IPS-20b (cell line): ENCODE results near the gene UTF1.
A peak's percentile ranks its signal among the peaks of the same experiment; 100 is the strongest.

Experiments
- H3K27ac ChIP-seq: one replicate; pipeline ENCODE4 v1.5.1; 2013; ENCODE audit warnings: low read length
- H3K27me3 ChIP-seq: 2 replicates; pipeline ENCODE4 v1.6.1; 2013; ENCODE audit warnings: mild to moderate bottlenecking, low read length, inconsistent platforms; ENCODE audit not compliant: insufficient read depth
- H3K36me3 ChIP-seq: 2 replicates; pipeline ENCODE4 v1.6.1; 2013; ENCODE audit warnings: low read depth, mild to moderate bottlenecking, inconsistent platforms, low read length, moderate library complexity; ENCODE audit not compliant: insufficient read depth
- H3K4me1 ChIP-seq: 2 replicates; pipeline ENCODE4 v1.6.1; 2013; ENCODE audit warnings: mild to moderate bottlenecking, control low read depth, inconsistent platforms, low read length, moderate library complexity; ENCODE audit not compliant: insufficient read depth
- H3K4me3 ChIP-seq: 2 replicates; pipeline ENCODE4 v1.5.1; 2013; ENCODE audit warnings: mild to moderate bottlenecking, low read length, inconsistent platforms
- H3K9ac ChIP-seq: 2 replicates; pipeline ENCODE4 v1.6.1; 2013; ENCODE audit warnings: low read depth, mild to moderate bottlenecking, inconsistent platforms, low read length, moderate library complexity
- H3K9me3 ChIP-seq: 2 replicates; pipeline ENCODE4 v1.6.1; 2013; ENCODE audit warnings: mild to moderate bottlenecking, low read depth, low read length, inconsistent platforms; ENCODE audit not compliant: insufficient read depth

The UTF1 gene

GRCh38 chr10:133236401-133237240, 6.6 kb downstream of the UTF1 start:
- Histone ChIP-seq H3K9ac (no peak overlapping the region), H3K27ac (no peak overlapping the region), H3K9me3 (no peaks in the 10 kb centered on the region), H3K4me1 (peaks cover 12% of the 10 kb centered on the region; the same call in 1 of the 2 replicates), H3K27me3 (peaks cover 78% of the 10 kb centered on the region), H3K4me3 (peak overlapping the region; percentile 38; the same call in 1 of the 2 replicates), H3K36me3 (no peaks in the 10 kb centered on the region)

GRCh38 chr10:133237241-133237587, 7.2 kb downstream of the UTF1 start:
- H3K36me3 ChIP-seq = no peaks in the 10 kb centered on the region
- peaks cover 72% of the 10 kb centered on the region for H3K27me3 ChIP-seq
- H3K27ac ChIP-seq = no peak overlapping the region
- peak overlapping the region; percentile 38; the same call in 1 of the 2 replicates for H3K4me3 ChIP-seq
- peaks cover 8% of the 10 kb centered on the region; the same call in 1 of the 2 replicates for H3K4me1 ChIP-seq
- no peak overlapping the region for H3K9ac ChIP-seq
- no peaks in the 10 kb centered on the region for H3K9me3 ChIP-seq

- H3K27ac ChIP-seq = no peak within 1 kb of the TSS
- peaks cover 66% of the 10 kb centered on the region for H3K27me3 ChIP-seq
- H3K9ac ChIP-seq = peak within 1 kb of the TSS; percentile 37; the same call in 1 of the 2 replicates
- no peaks in the 10 kb centered on the region for H3K36me3 ChIP-seq
- no peaks in the 10 kb centered on the region for H3K9me3 ChIP-seq
- H3K4me3 ChIP-seq = peak within 1 kb of the TSS; percentile 44
- H3K4me1 ChIP-seq = peaks cover 6% of the 10 kb centered on the region; the same call in 1 of the 2 replicates
These were observed 7.8 kb downstream of the UTF1 start, which contains the start of gene VENTX for GRCh38 chr10:133237588-133238465. Gene VENTX, plus strand, starts transcription at chr10:133237855. Its CDS starts 60 bp downstream, at chr10:133237915.

GRCh38 chr10:133238466-133238804, 8.4 kb downstream of the UTF1 start:
- H3K27me3 ChIP-seq = peaks cover 60% of the 10 kb centered on the region
- peak overlapping the region; percentile 44 for H3K4me3 ChIP-seq
- peak overlapping the region; percentile 37; the same call in 1 of the 2 replicates for H3K9ac ChIP-seq

GRCh38 chr10:133239990-133240389, 10.0 kb downstream of the UTF1 start:
- H3K9ac ChIP-seq = no peak overlapping the region
- no peak overlapping the region for H3K4me3 ChIP-seq
- H3K9me3 ChIP-seq = no peaks in the 10 kb centered on the region
- H3K4me1 ChIP-seq = peaks cover 6% of the 10 kb centered on the region; the same call in 1 of the 2 replicates
- H3K27ac ChIP-seq = no peak overlapping the region
- H3K27me3 ChIP-seq = peaks cover 46% of the 10 kb centered on the region
- H3K36me3 ChIP-seq = no peaks in the 10 kb centered on the region

More at GRCh38 chr10:133238466-133238804, 8.4 kb downstream of the UTF1 start:
- Histone ChIP-seq H3K27ac (no peak overlapping the region), H3K9me3 (no peaks in the 10 kb centered on the region), H3K4me1 (peaks cover 6% of the 10 kb centered on the region; the same call in 1 of the 2 replicates), H3K36me3 (no peaks in the 10 kb centered on the region)

- no peak overlapping the region for H3K9ac ChIP-seq
- H3K27me3 ChIP-seq = peaks cover 29% of the 10 kb centered on the region
- H3K4me3 ChIP-seq = no peak overlapping the region
- H3K36me3 ChIP-seq = no peaks in the 10 kb centered on the region
- H3K9me3 ChIP-seq = no peaks in the 10 kb centered on the region
- H3K27ac ChIP-seq = no peak overlapping the region
- H3K4me1 ChIP-seq = peaks cover 6% of the 10 kb centered on the region; the same call in 1 of the 2 replicates
These were observed 11.6 kb downstream of the UTF1 start for GRCh38 chr10:133241501-133242205.

- Histone ChIP-seq H3K27me3 (peaks cover 18% of the 10 kb centered on the region), H3K36me3 (no peaks in the 10 kb centered on the region), H3K27ac (no peak overlapping the region), H3K4me3 (no peak overlapping the region), H3K4me1 (peaks cover 6% of the 10 kb centered on the region; the same call in 1 of the 2 replicates), H3K9ac (no peak overlapping the region), H3K9me3 (no peaks in the 10 kb centered on the region)
These were observed 12.8 kb downstream of the UTF1 start for GRCh38 chr10:133242611-133243356.

- no peaks in the 10 kb centered on the region for H3K9me3 ChIP-seq
- H3K4me3 ChIP-seq = no peak overlapping the region
- H3K36me3 ChIP-seq = no peaks in the 10 kb centered on the region
- no peak overlapping the region for H3K9ac ChIP-seq
- peaks cover 5% of the 10 kb centered on the region; the same call in 1 of the 2 replicates for H3K4me1 ChIP-seq
- H3K27ac ChIP-seq = no peak overlapping the region
- peaks cover 10% of the 10 kb centered on the region for H3K27me3 ChIP-seq
These were observed 13.6 kb downstream of the UTF1 start for GRCh38 chr10:133243593-133243992.

GRCh38 chr10:133245439-133246235, 15.6 kb downstream of the UTF1 start:
- Histone ChIP-seq H3K27me3 (peaks cover 4% of the 10 kb centered on the region), H3K9me3 (no peaks in the 10 kb centered on the region), H3K36me3 (no peaks in the 10 kb centered on the region), H3K9ac (no peak overlapping the region), H3K27ac (no peak overlapping the region), H3K4me1 (no peaks in the 10 kb centered on the region; the same call in 1 of the 2 replicates), H3K4me3 (no peak overlapping the region)

- Histone ChIP-seq H3K36me3 (no peaks in the 10 kb centered on the region), H3K9ac (no peak overlapping the region), H3K4me1 (no peaks in the 10 kb centered on the region; the same call in 1 of the 2 replicates), H3K27ac (no peak overlapping the region), H3K4me3 (no peak overlapping the region), H3K9me3 (no peaks in the 10 kb centered on the region), H3K27me3 (peaks cover 4% of the 10 kb centered on the region)
These were observed 16.2 kb downstream of the UTF1 start for GRCh38 chr10:133246236-133246626.
